SU-DHL-6 (cell line): ENCODE data around the gene POLN.

ENCODE experiments used
- H2AFZ ChIP-seq: fragments of 200-600 bp; sonication (generic); 2 replicates; pipeline ENCODE4 v1.6.1; 2014; ENCODE audit warnings: low read depth, mild to moderate bottlenecking, moderate library complexity, mixed read lengths, antibody characterized with exemption, low read length; ENCODE audit not compliant: severe bottlenecking
- H3F3A ChIP-seq: fragments of 200-600 bp; shearing (Covaris generic); 2 replicates; pipeline ENCODE4 v1.6.0; 2016; ENCODE audit warnings: antibody characterized with exemption, mild to moderate bottlenecking; ENCODE audit not compliant: insufficient read depth
- H3K27ac ChIP-seq: fragments of 200-600 bp; sonication (generic); 2 replicates; pipeline ENCODE4 v1.5.1; 2016; ENCODE audit warnings: low read depth, mild to moderate bottlenecking, low read length, moderate library complexity, mixed read lengths
- H3K27me3 ChIP-seq: fragments of 200-600 bp; sonication (generic), shearing (Covaris generic); 2 replicates; pipeline ENCODE4 v1.6.0; 2014; ENCODE audit warnings: mild to moderate bottlenecking, low read length
- H3K36me3 ChIP-seq: fragments of 200-600 bp; sonication (generic); 2 replicates; pipeline ENCODE4 v1.6.1; 2014; ENCODE audit warnings: mild to moderate bottlenecking, low read length, mixed read lengths
- H3K4me2 ChIP-seq: fragments of 300-600, 200-600 bp; shearing (Covaris generic), sonication (generic); 2 replicates; pipeline ENCODE4 v1.6.0; 2014; ENCODE audit warnings: low read length, low read depth, mild to moderate bottlenecking; ENCODE audit not compliant: poor library complexity, severe bottlenecking
- H3K4me3 ChIP-seq: fragments of 200-600 bp; sonication (generic); 2 replicates; pipeline ENCODE4 v1.5.1; 2014; ENCODE audit warnings: antibody characterized with exemption, low read length, mild to moderate bottlenecking, mixed read lengths; ENCODE audit not compliant: insufficient read depth, poor library complexity, severe bottlenecking
- H3K79me2 ChIP-seq: fragments of 200-600 bp; sonication (generic); 2 replicates; pipeline ENCODE4 v1.6.1; 2014; ENCODE audit warnings: mild to moderate bottlenecking, low read length, moderate library complexity; ENCODE audit not compliant: insufficient read depth
- H3K9ac ChIP-seq: fragments of 200-600 bp; sonication (generic); 2 replicates; pipeline ENCODE4 v1.7.0; 2014; ENCODE audit warnings: mild to moderate bottlenecking, low read length
- H3K9me2 ChIP-seq: fragments of 200-600 bp; sonication (generic); replicated peaks from 2 replicates; pipeline ENCODE4 v1.6.1; 2014; ENCODE audit warnings: low read length; ENCODE audit not compliant: insufficient read depth
- H3K9me3 ChIP-seq: fragments of 200-600 bp; sonication (generic); 2 replicates; pipeline ENCODE4 v1.6.1; 2014; ENCODE audit warnings: low read length, mixed read lengths; ENCODE audit not compliant: insufficient read depth
- H4K20me1 ChIP-seq: fragments of 200-600 bp; sonication (generic); 2 replicates; pipeline ENCODE4 v1.6.1; 2014; ENCODE audit warnings: low read depth, mild to moderate bottlenecking, antibody characterized with exemption, low read length, moderate library complexity, mixed read lengths
- CTCF ChIP-seq: fragments of 200-600 bp; sonication (generic); IDR thresholded peaks from one replicate; pipeline ENCODE4 v1.5.1; 2017; ENCODE audit warnings: antibody characterized with exemption, mild to moderate bottlenecking, low read length, moderate library complexity; ENCODE audit not compliant: insufficient read depth, poor library complexity, severe bottlenecking
- EZH2phosphoT487 ChIP-seq: fragments of 200-600 bp; sonication (generic), shearing (Covaris generic); conservative IDR thresholded peaks from 2 replicates; pipeline ENCODE4 v1.6.1; 2018; ENCODE audit warnings: mild to moderate bottlenecking, antibody characterized with exemption, low read length, moderate library complexity, mixed read lengths

Gene POLN

DNA sequence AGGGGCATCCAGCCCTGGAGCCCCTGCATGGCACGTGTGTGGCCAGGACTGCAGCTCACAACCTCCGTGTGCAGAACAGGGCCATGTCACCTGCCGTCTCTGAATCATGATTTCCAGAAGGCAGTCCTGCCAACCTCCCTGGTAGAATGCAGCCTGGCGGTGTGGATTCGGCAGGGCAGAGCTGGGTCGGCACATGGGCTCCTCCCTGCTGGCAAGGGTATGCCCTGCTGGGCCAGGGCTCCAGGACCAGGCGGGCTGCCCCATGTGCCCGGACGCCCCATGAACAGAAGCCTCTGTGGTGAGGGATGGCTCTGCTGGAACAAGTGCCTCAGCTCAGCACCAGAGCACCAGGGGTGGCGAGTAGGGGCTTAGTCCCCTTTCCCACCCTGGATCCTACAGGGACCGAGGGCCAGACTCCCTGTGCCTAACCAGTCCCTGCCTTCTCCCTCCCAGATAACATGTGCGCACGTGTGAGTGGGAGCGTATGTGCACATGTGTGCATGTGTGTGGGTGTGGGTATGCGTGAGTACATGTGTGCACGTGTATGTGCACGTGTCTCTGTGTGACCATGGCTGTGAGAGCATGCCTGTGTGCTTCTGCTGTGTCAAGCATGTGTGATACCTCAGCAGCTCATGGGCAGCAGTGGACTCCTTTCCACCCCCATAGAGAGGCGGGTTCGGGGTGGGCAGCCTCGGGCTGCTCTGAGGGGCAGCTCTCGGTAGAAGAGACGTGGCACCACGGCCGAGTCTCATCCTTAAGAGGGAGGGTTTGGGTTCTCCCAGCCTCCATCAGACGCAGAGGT, 30.3 kb upstream of the POLN start:
- TF ChIP-seq CTCF, result no peak
- TF ChIP-seq EZH2phosphoT487, result no peak
- Histone ChIP-seq H4K20me1 (no peaks in the 10 kb centered on the region), H3K9me3 (no peaks in the 10 kb centered on the region), H3K4me2 (no peak overlapping the region), H3K9me2 (no peaks in the 10 kb centered on the region), H3K4me3 (no peak overlapping the region), H3K79me2 (no peaks in the 10 kb centered on the region), H3K36me3 (no peaks in the 10 kb centered on the region), H2AFZ (no peak overlapping the region), H3K27me3 (no peaks in the 10 kb centered on the region), H3K27ac (no peak overlapping the region), H3K9ac (no peak overlapping the region), H3F3A (no peaks in the 10 kb centered on the region)

DNA sequence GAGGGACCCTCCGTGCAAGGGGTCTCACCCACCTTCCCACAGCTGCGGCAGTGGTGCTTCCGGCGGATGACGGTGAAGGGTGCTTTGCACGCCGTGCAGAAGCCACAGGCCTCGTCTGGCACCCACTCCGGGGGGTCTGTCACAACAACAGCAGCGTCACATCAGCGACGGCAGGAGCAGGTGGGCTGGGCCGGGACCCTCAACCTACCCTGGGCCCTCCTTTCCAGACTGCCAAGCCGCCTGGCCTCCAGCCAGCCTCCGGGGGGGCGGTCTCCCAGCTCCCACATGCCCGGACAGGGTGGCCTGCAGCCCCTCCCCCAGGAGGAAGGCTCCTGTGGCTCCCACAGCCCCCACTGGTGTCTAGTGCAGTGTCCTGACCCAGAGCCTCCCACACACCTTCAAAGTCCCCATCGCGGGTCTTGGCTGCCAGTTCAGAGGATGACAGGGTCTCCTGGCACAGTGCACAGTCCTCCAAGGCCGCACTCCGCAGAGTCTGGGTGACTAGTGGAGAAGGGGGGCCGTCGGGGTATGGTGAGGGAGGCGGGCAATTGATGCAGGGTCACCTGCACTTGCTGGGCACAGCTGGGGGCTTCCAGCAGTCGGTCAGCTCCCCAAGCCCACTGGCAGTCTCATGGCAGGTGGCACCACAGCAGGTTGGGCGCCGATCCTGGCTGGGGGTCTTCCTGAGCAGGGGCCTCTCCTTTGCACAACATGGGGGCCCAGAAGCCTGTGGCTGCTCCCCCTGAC, 29.5 kb upstream of the POLN start:
- H2AFZ ChIP-seq, result no peak overlapping the region
- H4K20me1 ChIP-seq, result no peaks in the 10 kb centered on the region
- no peaks in the 10 kb centered on the region for H3K9me2 ChIP-seq
- no peak overlapping the region for H3K4me3 ChIP-seq
- no peak for TF ChIP-seq CTCF
- no peak for TF ChIP-seq EZH2phosphoT487
- H3K9ac ChIP-seq, result no peak overlapping the region
- H3F3A ChIP-seq, result no peaks in the 10 kb centered on the region
- H3K9me3 ChIP-seq, result no peaks in the 10 kb centered on the region
- no peak overlapping the region for H3K27ac ChIP-seq
- no peak overlapping the region for H3K4me2 ChIP-seq
- no peaks in the 10 kb centered on the region for H3K36me3 ChIP-seq
- no peaks in the 10 kb centered on the region for H3K79me2 ChIP-seq
- no peaks in the 10 kb centered on the region for H3K27me3 ChIP-seq

GRCh38 chr4:2270341-2271165, 28.6 kb upstream of the POLN start:
- H3K27ac ChIP-seq, result no peak overlapping the region
- no peak overlapping the region for H3K4me3 ChIP-seq
- no peak overlapping the region for H2AFZ ChIP-seq
- no peaks in the 10 kb centered on the region for H3K9me2 ChIP-seq
- no peak overlapping the region for H3K4me2 ChIP-seq
- H3F3A ChIP-seq, result no peaks in the 10 kb centered on the region
- no peaks in the 10 kb centered on the region for H4K20me1 ChIP-seq
- TF ChIP-seq CTCF (no peak), EZH2phosphoT487 (no peak)
- no peak overlapping the region for H3K9ac ChIP-seq
- no peaks in the 10 kb centered on the region for H3K27me3 ChIP-seq
- no peaks in the 10 kb centered on the region for H3K79me2 ChIP-seq
- no peaks in the 10 kb centered on the region for H3K36me3 ChIP-seq
- H3K9me3 ChIP-seq, result no peaks in the 10 kb centered on the region
